Measurements from ENCODE around the gene SEC24D.

DNA sequence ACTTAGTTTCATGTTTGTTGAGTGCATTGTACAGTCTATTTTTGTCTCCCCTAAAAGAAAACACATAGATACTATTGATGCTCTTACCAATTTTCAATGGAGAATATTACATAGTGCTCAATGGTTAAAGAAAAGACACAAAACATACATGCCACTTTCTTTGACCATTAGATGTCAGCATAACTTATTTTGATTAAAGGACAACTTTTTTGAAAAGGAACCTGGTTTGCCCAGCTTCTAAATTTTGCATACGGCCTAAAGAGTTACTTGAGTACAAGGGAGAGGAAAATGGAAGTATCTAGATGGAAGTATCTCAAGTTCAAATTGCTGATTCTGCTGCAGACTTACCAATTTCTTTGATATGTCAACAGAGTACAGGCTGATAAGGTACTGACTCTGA is 82.2 kb downstream of the SEC24D start:
- TF ChIP-seq, protein P1, sequence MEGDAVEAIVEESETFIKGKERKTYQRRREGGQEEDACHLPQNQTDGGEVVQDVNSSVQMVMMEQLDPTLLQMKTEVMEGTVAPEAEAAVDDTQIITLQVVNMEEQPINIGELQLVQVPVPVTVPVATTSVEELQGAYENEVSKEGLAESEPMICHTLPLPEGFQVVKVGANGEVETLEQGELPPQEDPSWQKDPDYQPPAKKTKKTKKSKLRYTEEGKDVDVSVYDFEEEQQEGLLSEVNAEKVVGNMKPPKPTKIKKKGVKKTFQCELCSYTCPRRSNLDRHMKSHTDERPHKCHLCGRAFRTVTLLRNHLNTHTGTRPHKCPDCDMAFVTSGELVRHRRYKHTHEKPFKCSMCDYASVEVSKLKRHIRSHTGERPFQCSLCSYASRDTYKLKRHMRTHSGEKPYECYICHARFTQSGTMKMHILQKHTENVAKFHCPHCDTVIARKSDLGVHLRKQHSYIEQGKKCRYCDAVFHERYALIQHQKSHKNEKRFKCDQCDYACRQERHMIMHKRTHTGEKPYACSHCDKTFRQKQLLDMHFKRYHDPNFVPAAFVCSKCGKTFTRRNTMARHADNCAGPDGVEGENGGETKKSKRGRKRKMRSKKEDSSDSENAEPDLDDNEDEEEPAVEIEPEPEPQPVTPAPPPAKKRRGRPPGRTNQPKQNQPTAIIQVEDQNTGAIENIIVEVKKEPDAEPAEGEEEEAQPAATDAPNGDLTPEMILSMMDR (IDR thresholded peaks at IDR 0.05; ENCODE audit: low read depth, low read length, poor library complexity, severe bottlenecking), result no peak
- no peak for TF ChIP-seq EZH2phosphoT487 (IDR thresholded peaks at IDR 0.05; ENCODE audit: borderline replicate concordance, low read length)

Measured in DOHH2 (cell line).